Measurements from ENCODE around the gene ITPR1.

Gene ITPR1

GRCh38 chr3:4687596-4687995 lies 194.4 kb downstream of the ITPR1 start:
- no peak for DNase-seq

DNA sequence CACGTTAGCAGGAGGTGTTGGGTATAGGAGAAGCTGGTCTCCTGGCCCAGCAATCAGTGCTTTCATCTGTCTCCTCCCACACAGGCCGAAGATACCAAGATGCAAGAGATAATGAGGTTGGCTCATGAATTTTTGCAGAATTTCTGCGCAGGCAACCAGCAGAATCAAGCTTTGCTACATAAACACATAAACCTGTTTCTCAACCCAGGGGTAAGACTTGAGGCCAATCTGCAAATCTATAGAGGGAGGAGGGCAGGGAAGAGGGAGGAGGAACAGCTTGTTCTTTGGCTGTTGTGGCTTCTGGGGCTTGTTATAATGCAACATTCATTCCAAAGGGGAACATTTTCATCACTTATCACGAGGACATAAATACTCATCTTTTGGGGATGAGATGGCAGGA lies 195.3 kb downstream of the ITPR1 start:
- DNase-seq: no peak

- no peak for DNase-seq
Observed at GRCh38 chr3:4689021-4689420, 195.9 kb downstream of the ITPR1 start.

DNA sequence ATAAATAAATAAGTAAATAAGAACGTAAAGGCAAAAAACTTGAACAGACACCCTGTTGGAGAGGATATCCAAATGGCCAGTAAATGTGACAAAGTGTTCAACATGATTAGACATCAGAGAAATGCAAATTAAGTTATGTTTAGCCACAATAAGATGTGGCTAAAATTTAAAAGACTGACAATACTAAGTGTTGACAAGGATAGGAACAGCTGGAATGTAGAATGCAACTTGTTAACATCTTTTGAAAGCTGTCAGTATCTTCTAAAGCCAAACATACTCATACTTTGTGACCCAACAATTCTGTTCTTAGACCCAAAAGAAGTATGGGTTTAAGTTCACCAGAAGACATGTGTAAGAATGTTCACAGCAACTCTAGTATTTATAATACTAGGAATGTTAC lies 197.1 kb downstream of the ITPR1 start:
- no peak for DNase-seq

DNA sequence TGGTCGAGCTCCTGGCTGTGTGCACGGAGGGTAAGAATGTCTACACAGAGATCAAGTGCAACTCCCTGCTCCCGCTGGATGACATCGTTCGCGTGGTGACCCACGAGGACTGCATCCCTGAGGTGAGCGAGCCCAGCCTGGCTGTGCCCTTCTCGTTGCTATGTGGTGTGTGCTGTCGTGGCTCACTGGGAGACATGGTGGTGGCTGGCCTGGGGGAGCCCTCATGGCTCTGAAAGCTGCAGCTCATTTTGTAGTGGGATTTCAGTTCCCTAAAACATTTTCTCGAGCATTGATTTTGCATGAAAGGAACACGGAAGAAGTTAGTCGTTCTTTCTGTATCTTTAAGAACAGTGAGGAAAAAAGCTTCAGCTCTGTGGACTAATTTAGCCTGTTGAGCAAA lies 200.5 kb downstream of the ITPR1 start:
- DNase-seq: no peak

DNA sequence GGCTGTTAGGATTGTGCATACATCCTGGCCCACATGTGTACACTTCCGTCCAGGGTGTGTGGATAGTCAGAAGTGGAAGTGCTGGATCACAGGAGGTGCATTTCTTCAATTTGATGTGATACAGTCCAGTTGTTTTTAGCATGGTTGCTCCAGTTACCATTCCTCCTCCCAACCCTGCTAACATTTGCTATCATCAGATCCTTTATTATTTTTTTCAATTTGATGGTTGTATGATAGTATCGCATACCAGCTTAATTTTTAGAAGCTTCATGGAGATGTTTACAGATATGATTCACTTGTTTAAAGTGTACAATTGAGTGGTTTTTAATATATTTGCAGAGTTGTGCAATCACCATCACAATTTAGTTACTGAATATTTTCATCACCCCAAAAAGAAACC lies 202.7 kb downstream of the ITPR1 start:
- peak; percentile 7 for DNase-seq

DNA sequence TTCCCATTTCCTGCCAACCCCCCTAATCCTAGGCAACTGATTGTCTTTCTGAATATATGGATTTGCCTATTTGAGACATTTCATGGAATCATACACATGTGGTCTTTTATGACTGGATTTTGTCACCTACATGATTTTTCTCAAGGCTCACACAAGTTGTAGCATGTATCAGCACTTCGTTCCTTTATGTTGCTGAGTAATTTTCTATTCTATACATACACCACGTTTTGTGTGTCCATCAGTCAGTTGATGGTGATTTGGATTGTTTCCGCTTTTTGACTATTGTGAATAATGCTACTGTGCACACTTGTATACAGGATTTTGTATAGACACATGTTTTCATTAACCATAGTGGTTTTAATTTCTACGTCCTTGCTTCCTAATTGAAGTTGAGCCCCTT lies 203.1 kb downstream of the ITPR1 start:
- DNase-seq: no peak

GRCh38 chr3:4698125-4698821 lies 205.1 kb downstream of the ITPR1 start:
- no peak for DNase-seq

GRCh38 chr3:4703054-4703480 lies 209.9 kb downstream of the ITPR1 start:
- no peak for DNase-seq

DNA sequence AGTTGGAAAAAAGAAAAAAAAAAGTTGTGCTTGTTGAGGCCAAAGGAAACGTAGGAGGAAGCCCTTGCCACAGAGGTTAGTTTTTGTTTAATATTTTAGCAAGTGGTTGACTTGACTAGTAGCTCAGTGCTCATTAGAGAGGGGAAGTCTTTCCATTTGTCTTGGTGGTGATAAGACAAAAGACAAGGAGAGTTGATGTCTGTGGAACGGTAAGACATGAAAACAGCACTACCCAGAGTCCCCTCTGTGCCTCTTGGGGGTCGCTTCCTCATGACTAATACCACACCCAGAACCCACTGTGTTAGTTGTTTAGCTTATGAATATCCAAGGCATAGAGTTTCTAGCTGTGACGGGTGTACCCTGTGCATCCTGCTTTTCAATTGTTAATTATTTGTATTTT lies 211.4 kb downstream of the ITPR1 start:
- DNase-seq: no peak

GRCh38 chr3:4707324-4707723 lies 214.2 kb downstream of the ITPR1 start:
- DNase-seq: no peak

DNA sequence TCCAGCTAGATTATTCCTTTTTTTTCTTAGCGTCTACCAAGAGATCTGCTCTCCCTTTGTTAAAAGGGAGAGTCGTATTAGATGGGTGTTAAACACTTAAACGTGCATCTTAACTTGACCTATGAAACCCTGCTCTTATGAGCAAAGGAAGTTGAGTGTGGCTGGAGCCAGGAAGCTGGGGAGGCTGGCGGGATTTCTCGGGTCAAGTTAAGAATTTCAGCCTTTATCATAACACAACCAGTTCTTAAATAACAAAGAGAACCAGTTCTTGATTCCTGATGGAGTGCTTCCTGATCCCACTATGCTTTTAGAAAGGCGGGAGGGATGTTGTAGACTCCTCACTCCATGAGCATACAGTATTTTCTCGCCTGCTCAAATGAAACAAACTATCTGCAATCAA lies 215.1 kb downstream of the ITPR1 start:
- DNase-seq: no peak

DNA sequence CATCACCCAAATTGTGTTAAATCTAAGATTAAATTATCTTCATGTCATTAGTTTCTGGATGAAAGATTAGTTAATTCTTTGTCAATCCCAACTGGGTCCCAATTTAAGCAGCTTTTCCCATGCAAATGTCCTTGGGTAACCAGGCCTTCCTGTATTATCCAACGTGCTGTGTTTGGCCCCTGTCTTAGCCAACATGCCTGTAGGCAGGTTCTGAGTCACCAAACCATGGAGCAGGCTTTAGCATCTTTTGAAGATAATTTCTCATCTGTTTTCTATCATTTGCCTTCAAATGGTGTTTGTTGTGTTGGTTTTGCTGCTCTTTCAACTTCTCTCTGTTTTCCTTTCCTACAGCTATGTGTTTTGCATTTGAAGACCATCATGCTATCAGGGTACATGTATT lies 216.2 kb downstream of the ITPR1 start:
- peak; percentile 42 for DNase-seq

GRCh38 chr3:4710191-4710590 lies 217.0 kb downstream of the ITPR1 start:
- DNase-seq: no peak

GRCh38 chr3:4711680-4711992 lies 218.5 kb downstream of the ITPR1 start:
- no peak for DNase-seq

DNA sequence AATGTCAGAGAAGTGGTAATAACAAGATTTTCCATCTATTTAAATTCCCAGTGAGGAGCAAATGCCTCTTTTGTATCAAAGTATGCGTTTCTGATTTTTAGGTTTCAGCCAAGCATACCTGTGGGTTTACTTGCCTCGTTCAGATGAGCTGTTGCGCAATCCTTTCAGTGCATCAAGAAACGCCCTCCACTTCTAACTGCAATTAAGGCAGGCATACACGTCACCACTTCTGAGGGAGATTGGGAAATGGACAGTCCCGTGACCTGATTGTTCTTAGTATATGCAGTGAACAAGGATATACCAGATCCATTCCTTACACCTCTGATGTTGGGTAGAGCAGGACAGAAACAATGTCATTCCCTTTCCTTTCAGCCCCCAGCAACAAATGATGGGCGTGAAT lies 219.0 kb downstream of the ITPR1 start:
- DNase-seq: peak; percentile 73

- DNase-seq: no peak
Observed at GRCh38 chr3:4714045-4714444, 220.9 kb downstream of the ITPR1 start.

DNA sequence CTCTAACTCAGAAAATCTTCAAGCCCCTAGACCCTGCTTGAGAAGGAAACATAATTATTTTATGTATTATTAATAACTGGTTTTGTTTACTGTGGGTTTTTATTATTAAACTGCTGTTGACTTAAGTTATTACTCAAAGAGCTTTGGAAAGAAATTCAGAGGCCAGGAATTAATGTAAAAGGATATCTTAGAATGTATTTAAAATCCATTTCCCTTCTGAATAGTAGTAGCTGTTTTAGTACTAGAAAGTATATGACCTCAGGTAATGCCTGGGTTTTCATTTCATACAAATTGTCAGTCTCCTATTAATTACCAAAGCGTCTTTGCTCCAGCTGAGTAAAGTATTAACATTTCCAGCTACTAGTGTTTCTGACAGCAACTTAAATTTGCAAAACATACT lies 223.1 kb downstream of the ITPR1 start:
- DNase-seq: no peak

DNA sequence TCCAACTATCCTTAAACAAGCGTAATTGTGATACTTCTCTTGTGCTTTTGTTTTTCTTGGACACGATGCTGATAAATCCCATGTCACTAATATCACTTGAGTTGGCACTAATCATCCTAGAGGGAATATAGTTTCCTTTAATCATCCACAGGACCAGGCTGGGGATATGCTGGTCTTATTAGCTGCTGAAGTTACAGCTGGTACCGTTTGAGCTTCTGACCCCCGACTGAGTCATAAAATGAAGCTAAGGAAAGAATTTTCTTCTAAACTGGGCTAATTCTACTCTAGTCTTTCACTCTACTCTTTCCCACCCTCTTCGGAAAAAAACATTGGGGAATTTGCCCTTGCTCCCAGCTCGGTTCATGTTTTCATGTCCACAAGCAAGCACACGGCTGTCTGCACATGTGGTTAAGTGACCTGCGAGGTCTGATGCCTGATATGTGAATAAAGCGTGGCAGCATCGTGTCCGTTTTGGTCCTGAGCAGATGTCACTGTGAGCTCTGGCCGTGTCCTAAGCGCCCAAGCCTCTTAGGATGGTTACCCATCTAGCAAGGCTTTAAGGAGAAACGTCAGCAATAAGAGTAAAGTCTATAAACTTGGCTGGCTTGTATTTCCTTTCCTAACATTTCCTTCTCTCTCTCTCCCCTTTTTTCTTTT lies 223.7 kb downstream of the ITPR1 start:
- DNase-seq: peak; percentile 81

DNA sequence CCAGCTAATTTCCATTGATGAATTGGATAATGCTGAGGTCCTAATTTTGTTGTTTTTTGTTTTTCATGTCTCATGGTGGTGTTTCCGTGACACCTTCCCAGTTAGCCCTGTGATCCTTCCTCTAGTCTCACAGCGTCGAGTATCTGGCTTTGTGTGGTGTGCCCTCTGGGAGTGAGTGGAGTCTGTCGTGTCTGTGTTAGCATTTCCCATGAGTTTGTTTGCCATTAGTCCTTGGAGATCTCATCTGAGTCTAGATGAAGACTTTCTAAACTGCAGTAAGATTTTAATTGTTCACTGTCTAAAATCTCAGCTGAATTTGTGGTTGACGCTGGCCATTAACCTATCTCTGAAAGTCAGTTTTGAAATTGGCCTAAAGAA lies 224.2 kb downstream of the ITPR1 start:
- no peak for DNase-seq

DNA sequence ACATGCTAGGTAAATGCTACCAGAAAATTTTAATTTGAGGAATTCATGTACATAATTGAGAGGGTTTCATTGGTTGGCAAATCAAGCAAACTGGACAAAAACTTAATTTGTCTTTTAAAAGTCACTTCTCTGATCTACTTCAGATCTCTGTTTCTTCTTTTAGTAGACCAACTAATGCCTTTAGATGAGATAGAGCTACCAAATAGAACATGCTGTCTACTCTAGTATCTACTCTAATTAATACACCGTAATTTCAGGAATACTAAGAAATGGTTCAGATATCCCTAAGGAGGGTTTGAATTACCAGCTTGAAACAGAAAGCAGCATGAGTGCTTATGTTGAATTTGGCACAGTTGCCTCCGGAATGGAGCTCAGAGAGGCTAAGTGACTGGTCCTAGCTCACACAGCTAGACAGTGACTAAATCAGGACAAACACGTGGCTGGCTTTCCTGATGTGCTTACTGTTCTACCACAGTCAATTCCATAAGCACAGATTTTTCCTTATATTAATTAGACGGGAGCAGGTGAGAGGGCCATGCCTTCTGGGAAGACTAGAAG lies 225.1 kb downstream of the ITPR1 start:
- no peak for DNase-seq

- peak; percentile 67 for DNase-seq
Observed at GRCh38 chr3:4719046-4719501, 225.9 kb downstream of the ITPR1 start.

DNA sequence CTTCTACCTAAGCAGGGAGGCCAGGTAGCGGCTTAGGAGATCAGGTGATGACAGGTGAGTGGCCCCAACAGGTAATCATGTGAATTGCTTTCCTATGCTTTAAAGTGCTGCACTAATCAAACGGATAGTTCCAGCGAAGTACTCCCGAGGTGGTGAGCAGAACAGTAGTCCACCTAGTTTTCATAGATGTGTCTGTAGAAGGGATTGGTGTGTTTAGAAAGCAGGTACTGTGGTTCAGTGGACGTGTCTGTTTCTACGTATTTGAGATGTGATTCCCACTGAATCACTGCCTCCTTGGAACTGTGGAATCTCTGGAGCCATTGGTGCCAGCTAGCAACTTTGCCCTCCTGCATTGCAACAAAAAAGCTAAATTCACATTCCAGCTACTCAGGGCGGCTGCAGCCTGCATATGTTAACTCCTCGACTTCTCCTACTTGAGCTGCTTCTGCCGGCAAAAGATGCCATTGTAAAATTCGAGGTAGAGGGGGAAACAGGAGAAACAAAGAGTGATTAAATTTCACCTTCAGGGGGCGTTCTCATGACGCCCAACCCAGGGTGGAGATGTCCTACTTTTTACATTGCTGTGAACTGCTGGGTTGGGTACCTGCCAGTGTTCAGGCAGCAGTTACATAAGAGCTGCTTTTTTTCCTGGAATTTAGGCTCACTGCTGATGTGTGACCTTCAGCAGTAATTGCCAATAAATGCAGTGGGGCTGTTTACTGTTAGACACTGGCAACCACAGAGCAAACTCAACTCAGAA lies 227.3 kb downstream of the ITPR1 start:
- DNase-seq: peak; percentile 84

DNA sequence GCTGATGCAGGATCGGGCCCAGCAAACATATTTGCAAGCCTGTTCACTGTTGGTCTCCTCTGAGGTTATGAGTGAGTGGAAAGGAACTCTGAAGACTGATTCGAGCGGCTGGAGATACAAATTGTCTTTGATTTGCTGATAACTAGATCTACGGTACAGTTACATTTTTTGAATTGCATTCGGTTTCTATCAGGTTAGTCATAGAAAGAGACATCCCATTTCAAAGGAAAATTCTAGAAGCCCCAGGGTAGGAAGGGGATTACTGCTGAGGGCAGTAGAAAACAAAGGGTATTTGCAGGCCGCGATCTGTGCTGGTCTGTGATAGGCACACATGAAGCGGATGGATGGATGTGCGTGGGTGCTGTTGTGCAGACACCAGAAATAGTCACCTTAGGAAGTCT lies 228.4 kb downstream of the ITPR1 start:
- peak; percentile 94 for DNase-seq

Measured in fibroblast of skin of abdomen (primary cell).